GM18526 (cell line): Measurements from ENCODE around the gene CCL19.

ENCODE experiments used
- POLR2A ChIP-seq: IDR thresholded peaks from 3 replicates; pipeline ENCODE4 v1.6.1; 2011; ENCODE audit not compliant: insufficient read length; ENCODE audit errors: extremely low read depth

Gene CCL19

DNA sequence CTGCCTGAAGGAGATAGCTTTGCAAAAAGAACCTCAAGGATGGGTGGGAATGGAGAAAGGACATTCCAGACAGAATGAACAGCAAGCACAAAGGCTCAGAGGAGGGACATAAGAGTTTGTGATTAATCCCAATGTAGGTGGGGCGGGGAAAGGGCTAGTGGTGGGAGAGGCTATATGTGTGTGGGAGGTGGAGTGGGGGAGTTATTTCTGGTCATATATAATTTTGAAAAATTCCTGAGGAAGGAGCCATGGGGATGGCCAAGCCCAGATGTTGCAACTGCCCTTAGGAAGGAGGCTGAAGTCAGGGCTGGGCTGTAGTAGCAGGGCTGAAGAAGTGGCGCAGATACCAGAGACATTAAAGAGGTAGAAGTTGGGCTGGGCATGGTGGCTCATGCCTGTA lies 15.2 kb downstream of the CCL19 start:
- no peak for TF ChIP-seq POLR2A

DNA sequence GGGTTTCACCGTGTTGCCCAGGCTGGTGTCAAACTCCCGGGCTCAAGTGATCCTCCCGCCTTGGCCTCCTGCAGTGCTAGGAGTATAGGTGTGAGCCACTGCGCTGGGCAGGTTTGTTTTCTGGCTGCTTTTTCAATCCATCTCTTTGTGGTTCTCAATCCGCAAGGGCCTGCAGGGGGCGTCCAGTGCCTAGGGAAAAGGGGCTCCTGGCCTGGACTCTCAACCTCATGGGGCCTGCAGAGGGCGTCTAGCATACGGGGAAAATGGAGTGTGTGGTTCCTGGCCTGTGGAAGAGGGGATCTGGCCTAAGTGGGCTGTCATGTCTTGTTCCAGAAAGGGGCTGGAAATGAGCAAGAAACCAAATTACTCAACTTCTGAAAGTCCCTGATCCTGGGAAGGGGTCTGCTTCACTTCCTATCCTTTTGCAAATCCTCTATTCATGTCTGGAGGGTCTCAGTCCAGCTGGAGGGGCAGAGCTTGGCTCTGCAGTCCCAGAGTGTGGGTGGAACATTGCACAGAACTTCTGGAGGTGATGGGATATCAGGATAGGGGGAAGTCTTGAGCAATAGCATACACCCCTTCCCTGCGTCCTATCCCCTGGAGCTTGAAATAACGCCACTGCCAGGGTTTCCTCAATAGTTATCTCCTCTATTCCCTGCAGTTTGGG lies 15.9 kb downstream of the CCL19 start:
- no peak for TF ChIP-seq POLR2A

DNA sequence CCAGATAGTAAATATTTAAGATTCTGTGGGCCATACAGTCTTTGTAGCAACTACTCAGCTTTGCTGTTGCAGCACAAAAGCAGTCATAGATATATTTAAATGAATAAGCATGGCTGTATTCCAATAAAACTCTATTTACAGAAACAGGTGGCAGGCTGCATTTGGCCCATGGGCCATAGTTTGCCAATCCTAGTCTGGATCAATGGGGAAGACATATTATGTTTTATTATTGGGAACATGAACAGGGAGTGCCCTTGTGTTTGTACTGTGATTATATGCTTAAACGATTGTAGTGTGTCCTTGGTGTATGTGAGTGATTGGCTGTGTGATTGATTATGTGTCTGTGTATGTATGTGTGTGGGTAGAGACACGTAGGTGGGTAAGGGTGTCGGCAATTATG lies 16.6 kb downstream of the CCL19 start:
- no peak for TF ChIP-seq POLR2A

DNA sequence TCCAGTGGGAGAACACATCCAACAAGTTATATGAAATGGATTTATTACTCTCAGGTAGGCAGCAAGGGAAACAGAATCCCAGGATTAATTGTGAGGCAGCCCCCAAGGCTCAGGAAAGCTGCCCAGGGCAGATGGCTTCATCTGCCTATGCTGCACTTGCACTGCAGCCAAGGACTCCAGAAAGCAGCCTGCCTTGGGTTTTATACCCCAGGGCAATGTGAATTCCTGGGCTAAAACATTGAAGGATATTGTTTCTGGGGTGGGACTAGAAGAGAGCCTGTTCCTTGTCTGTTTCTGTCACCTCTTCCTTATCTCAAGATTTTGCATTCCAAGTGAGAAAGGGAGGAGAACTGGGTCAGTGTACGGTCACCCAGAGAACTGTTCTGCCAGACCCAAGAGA lies 19.8 kb downstream of the CCL19 start:
- TF ChIP-seq POLR2A: no peak

DNA sequence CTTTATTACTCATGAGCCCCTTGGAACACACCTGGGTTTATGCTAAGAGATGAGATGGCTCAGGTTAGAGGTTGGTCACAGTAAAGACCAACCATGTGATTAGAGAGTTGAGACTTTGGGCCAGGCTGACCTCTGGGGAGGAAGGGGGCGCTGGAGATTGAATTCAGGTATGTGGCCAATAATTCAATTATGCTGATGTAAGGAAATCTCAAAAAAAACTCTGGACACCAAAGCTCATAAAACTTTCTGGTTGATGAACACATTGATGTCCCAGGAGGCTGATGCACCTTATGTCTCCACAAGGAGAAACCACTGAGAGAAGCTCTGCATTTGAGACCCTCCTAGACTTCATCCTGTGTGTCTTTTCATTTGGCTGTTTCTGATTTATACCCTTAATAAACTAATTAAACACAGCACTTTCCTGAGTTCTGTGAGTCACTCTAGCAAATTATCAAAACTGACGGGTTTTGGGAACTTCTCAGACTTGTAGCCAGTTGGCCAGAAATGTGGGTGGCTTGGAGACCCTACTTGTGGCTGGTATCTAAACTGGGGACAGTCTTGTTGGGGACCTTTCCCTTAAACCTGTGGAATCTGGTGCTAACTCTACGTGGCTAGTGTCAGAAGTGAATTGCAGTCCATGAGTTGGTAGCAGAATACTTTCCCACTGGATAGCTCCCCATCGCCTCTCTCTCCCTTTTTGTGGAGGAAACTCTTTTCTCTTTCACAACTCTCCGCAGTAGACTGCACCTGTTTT lies 21.1 kb downstream of the CCL19 start:
- TF ChIP-seq POLR2A: no peak

DNA sequence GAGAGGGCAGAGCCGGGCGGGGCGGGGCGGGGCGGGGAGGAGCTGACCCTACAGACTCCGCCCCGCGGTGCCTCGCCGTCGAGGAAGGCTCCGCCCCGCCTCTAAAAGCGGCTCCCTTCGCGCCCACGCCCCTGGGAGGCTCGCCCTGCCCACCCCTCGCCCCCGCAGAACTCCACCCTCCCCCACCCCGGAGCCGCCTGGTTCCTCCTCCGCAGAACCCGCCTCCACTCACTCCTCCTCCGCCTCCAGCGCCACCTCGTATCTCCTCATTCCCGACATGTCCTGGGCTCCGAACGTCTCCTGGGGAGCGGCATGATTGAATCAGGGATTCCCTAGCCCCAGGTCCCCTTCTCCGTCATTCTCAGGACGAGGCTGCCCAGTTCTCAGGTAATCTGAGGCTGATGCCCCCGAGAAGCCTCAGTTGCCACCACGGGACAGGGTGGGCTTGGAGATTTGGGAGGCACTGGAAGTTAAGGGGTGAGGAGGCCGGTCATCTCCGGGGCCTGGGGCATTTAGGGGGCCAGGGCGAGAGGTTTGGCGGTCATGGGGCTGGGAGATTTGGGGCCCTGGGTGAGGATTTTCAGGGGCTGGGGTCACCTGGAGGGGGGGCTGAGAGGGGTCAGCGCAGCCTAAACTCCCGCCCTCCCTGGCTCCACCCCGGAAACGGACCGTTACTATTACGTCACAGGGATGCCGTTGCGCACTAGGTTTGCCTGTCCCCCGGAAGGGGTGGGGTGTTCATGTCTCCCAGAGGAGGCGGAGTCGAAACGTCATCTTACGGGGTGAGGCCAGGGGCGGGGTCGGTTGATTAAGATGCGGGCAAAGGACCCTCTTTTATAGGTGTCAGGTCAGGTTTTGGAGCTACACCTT lies 25.5 kb downstream of the CCL19 start:
- no peak for TF ChIP-seq POLR2A

DNA sequence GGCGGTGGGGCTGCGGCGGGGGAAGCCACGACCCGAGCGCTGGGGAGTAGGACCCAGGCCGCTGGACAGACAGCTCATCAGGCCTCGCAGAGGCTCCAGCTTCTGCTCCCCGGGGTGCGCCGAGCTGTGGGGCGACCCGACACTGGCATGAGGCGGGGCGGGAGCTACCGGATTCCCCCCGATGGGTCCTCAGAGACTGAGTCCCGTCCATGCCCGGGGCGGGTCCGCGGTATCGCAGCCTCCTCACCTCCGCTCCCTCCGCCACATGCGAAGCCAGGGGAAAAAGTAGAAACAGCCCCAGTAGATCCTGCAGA lies 26.1 kb downstream of the CCL19 start:
- TF ChIP-seq POLR2A: no peak

DNA sequence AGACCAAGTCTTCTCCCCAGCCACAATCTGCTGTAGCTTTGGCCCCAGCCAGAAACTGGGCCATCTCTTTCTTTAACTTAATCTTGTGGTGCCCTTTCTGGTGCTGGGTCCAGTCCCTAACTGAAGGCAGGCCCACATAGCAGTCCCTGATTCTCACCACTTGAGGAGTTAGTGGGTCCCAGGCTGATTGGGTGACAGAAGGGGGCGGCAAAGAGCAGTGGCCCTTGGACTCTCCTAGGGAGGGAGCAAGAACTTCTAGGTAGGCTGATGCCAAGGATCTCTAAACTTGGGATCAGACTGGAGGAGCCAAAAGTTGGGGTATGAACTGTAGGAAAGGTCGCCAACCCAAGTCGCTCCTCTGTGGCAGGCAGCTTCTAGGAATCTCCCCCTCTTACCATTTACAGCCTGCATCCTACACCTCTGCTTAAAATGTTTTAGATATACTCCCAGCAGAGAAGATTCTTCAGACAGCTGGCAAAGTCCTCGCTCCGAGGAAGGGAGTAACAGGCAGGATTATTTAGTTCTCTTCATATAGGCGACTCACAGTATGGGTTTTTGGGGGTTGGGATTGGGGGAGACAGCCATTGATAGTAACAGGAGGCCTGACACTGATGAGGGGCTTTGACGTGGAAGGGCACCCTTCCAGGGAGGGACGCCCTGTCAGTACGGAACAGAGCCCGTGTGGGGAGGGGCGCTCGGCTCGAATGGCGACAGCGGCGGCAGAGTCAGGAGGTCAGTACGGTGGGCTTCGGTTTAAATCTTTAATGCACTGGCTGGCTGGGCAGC lies 26.6 kb downstream of the CCL19 start:
- TF ChIP-seq POLR2A: no peak

DNA sequence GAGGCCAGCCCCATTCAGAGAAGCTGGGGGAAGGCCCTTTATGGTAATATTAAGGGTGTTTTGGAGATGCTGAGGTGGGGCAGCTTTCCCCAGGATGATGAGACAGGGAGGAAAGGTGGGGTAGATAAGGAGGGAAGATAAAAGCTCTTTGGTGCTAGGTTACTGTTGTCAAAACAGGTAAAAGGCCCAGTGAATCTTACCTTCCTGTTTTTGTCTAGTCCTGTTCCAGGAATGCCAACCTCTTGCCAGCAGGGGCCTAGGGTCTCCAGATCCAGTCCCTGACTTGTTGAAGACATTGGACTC lies 27.8 kb downstream of the CCL19 start:
- TF ChIP-seq POLR2A: no peak

DNA sequence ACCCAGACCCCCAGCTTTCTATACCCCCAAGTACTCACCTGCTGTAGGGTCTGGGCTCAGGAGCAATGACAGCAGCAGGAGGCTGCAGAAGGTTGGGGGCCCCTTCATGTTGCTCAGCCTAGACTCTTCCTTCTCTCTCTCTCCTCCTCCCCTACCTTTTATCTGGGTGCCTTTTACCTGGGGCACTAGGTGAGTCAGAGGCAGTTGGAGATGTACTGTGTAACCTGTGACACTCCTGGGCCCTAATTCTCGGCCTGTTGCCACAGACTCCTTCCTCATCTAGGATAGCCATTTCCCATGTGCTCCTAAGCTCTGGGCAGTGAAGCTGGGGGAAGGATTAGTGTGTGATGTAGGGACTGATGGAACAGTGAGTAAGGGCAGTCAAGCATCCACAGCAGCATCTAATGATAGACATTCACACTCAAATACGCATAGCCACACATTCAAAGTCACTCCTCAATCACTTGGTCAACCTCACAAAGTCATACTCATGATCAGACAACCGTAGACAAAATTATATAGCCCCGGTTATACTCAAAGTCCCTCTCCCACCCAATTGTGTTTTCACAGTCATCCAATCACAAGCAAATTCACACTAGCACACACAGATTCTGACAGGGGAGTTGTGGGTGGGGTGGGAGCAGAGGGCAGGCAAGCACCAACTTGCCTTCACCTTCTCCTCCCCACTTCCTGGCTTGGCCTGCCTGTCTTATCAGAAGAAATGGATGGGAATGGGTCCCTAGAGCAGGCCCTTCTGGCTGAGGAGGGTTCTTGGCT lies 28.4 kb downstream of the CCL19 start, which contains the start of gene CCL27:
Gene CCL27 (minus strand): TSS at position 132 of the 777 bp plus-strand sequence. CDS start 24 bp downstream, at position 108.
- no peak for TF ChIP-seq POLR2A

DNA sequence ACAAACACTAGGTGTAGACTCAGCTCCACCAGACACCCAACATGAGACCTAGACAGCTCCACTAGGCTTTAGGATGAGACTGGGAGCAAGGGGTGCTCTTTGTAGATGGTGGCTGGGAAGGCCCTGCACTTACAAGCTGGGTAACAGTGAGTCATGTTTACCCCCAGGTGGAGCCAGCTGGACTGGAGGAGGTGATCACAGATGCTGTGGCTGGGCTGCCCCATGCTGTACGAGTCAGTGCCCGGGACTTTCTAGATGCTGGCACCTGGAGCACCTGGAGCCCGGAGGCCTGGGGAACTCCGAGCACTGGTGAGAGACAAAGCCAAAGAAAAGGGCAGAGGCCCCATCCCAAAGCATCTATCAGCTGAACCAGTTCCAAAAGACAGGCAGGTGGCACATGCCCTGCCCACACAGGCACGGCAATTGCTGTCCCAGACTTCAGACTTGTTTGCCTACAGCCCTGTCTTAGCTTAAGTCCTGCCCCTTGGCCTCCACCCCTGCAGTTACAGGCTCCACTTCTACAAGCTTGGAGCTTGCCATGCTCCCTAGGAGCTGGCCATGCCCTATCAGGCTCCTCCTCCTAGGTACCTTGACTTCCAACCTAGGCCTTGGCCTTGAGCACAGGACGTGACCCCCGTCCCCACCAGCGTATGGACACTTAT lies 31.4 kb downstream of the CCL19 start:
- no peak for TF ChIP-seq POLR2A

DNA sequence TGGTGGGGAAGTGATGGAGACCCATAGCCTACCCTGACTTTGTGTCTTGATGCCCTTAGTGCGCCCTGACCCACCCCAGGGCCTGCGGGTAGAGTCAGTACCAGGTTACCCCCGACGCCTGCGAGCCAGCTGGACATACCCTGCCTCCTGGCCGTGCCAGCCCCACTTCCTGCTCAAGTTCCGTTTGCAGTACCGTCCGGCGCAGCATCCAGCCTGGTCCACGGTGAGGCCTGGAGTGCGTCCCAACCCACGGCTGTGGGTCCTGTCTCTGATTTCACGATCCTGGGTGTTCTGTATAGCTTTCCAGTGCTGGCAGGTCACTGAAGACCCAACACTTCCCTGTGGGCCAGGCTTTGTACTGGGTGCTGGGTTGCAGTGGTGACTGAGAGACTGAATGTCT lies 32.6 kb downstream of the CCL19 start:
- no peak for TF ChIP-seq POLR2A

DNA sequence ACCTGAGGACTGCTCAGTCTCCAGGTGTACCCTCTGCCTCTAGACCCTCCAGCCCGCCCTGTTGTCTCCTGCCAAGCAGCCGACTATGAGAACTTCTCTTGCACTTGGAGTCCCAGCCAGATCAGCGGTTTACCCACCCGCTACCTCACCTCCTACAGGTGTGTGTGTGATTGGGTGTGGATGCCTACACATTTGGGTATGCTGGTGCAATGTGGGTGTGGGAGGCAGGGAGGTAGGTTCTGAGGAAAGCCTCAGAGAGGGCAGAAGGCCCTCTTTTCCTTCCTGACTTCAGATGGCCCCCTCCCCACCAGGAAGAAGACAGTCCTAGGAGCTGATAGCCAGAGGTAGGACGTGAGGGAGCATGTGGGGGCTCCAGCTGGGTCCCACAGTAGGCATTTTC lies 34.1 kb downstream of the CCL19 start:
- no peak for TF ChIP-seq POLR2A

DNA sequence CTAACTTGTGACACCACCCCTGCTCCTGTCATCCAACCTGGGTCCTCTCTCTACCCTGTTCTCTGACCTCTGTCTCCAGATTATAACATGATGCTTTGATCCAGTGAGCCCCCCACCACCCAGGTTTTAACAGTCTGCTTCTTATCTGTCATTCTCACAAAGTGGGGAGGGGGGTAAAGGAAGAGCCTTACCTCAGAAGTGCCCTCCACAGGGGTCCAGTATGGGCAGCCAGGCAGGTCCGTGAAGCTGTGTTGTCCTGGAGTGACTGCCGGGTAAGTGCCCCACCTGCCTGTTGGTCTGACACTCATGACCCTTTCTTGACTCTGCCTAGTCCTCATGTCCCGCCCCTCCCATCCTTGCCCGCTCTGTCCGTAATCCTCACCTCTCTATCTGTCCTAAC lies 35.7 kb downstream of the CCL19 start:
- no peak for TF ChIP-seq POLR2A

DNA sequence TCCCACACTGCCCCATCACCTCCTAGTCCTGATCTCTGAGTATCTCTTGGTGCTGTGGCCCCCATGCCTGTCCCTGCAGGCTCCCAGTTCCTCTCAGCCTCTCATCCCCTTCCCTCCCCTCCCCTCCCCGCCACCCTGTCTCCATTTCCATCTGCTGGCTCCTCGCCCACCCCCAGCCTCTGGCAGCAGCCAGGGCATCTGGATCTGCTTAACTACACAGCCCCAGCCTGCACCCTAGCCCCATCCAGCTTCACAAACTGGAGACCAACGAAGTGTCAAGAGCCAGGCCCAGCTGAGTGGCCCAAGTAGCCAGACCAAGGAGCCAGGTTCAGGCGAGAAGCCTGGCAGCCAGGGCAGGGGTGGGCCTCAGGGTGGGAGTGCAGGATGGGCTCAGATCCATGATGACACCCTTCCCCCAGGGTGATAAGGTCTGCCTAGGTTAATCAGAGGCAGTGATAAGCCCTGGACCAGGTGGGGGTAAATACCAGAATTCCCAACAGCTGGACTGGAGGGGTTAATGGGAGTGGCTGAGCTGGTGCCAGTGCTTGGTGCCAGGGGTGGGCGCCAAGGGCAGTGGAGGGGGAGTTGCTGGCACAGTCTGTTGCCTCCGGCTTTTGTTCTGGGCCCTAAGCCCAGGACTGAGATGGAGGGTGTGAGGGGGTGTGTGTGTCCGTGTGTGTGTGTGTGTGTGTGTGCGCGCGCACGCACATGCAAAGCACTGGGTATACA lies 36.6 kb downstream of the CCL19 start:
- TF ChIP-seq POLR2A: no peak
